RWPE1 (cell line): ENCODE data around the gene CFAP97.

Experiments
- CTCF ChIA-PET: fragments of 350-600 bp; sonication (Branson Sonifier 250); formaldehyde crosslinking; extraction: SDS; loops from one replicate; lab custom pipeline; 2021; lab: Yijun Ruan, JAX
- POLR2A ChIA-PET: fragments of 400-600 bp; formaldehyde crosslinking; extraction: SDS; loops from one replicate; lab custom pipeline; 2020; ENCODE audit warnings: antibody characterized with exemption; ENCODE audit not compliant: low non-redundant PET; lab: Yijun Ruan, JAX
- DNase-seq: peaks from one replicate; pipeline ENCODE4 v3.0.0; 2012; ENCODE audit warnings: low spot score
- H3K27ac ChIP-seq: fragments of 450-650 bp; 2 replicates; pipeline ENCODE4 v1.5.1; 2017
- TF ChIP-seq, protein P1 (sequence below): fragments of 450-650 bp; conservative IDR thresholded peaks from 2 replicates; pipeline ENCODE4 v1.5.1; 2017; ENCODE audit warnings: low read depth, mild to moderate bottlenecking

The CFAP97 gene

DNA sequence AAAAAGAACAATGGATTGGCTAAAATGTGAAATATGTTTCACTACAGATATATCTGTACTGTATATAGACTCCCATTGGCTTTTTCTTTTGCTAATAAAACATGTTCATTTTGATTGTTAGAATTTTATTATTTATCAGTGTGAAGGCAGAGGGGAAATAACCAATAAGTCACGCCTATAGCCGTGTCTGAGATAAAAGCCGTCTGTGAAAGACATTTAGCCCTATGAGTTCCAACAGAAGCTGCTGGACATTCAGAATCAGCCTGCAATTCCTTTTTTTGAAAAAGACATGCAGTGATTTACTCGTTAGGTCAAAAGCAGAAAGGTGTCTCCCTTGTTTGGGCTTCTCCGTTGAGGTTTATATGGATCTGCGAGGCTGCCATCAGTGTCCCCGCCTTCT is 84.9 kb downstream of the CFAP97 start:
- TF ChIP-seq, protein P1, sequence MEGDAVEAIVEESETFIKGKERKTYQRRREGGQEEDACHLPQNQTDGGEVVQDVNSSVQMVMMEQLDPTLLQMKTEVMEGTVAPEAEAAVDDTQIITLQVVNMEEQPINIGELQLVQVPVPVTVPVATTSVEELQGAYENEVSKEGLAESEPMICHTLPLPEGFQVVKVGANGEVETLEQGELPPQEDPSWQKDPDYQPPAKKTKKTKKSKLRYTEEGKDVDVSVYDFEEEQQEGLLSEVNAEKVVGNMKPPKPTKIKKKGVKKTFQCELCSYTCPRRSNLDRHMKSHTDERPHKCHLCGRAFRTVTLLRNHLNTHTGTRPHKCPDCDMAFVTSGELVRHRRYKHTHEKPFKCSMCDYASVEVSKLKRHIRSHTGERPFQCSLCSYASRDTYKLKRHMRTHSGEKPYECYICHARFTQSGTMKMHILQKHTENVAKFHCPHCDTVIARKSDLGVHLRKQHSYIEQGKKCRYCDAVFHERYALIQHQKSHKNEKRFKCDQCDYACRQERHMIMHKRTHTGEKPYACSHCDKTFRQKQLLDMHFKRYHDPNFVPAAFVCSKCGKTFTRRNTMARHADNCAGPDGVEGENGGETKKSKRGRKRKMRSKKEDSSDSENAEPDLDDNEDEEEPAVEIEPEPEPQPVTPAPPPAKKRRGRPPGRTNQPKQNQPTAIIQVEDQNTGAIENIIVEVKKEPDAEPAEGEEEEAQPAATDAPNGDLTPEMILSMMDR = no peak
- H3K27ac ChIP-seq = no peak overlapping the region
- ChIA-PET POLR2A (no interaction called here), CTCF (no interaction called here)
- DNase-seq = no peak

DNA sequence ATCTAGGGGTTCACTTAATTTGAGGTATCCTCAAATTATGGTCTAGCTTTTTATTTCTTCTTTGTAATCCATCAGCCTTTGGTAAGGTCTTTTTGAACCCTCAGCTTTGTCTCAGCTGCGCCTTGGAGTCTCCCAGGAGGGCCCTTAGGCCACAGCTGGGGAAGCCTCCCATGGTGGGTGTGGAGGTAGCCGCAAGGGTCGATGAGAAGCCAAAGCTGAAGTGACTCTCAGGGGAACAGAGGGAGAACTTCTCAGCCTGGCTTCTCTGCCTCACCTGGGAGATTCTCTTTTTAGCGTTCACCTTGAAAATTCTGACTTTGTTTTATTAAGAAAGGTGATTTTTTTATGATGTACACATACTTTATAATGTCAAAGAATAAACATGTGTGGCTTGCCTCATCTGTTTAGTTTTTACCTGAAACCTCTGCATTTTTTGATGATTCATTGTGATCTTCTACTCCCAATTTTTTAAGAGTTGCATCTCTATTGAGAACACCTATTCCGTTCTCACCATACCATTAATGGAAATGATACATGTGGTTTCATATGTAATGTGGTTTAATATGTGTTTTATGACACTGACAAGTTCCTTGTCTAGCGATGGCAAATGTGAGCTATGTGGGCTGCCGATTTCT is 86.4 kb downstream of the CFAP97 start:
- H3K27ac ChIP-seq = no peak overlapping the region
- ChIA-PET CTCF (interaction anchor here (0.6 kb wide), 1 partner anchor 854 kb away, joined by 4 read pairs; no protein-coding TSS in a partner anchor), POLR2A (no interaction called here)
- DNase-seq = no peak
- TF ChIP-seq, protein P1 = no peak

DNA sequence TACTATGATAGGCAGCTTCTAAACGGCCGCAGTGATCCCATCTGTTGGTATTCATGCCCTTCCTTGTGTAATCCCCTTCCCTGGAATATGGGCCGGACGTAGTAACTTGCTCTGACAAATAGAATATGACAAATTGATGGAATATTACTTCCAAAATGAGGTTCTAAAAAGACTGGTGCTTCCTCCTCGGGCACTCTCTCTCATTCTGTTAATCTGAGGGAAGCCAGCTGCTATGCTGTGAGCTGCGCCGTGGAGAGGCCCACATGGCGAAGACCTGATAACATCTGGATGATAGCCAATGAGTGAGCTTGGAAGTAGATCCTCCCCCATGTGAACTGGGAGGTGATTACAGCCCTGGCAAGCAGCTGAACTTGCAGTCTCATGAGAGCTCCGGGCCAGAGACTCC is 88.0 kb downstream of the CFAP97 start:
- CTCF ChIA-PET = interaction anchor here (1.5 kb wide), 1 partner anchor 19 kb away, joined by 5 read pairs; no protein-coding TSS in a partner anchor
- POLR2A ChIA-PET = no interaction called here
- no peak for DNase-seq
- TF ChIP-seq, protein P1 = no peak
- H3K27ac ChIP-seq = no peak overlapping the region

DNA sequence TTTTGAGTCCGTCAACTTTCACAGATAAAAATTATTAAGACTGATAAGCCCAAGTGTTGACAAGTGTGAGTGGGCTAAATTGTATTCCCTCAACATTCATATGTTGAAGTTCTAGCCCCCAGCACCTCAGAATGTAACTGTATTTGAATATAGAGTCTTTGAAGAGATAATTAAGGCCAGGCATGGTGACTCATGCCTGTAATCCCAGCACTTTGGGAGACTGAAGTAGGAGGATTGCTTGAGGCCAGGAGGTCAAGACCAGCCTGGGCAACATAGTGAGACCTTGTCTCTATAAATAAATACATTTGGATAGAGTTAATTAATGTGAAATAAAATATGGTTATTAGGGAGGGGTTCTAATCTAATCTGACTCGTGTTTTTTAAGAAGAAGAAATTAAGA is 90.5 kb downstream of the CFAP97 start:
- H3K27ac ChIP-seq = no peak overlapping the region
- CTCF ChIA-PET = no interaction called here
- POLR2A ChIA-PET = no interaction called here
- DNase-seq = no peak
- TF ChIP-seq, protein P1 = no peak

DNA sequence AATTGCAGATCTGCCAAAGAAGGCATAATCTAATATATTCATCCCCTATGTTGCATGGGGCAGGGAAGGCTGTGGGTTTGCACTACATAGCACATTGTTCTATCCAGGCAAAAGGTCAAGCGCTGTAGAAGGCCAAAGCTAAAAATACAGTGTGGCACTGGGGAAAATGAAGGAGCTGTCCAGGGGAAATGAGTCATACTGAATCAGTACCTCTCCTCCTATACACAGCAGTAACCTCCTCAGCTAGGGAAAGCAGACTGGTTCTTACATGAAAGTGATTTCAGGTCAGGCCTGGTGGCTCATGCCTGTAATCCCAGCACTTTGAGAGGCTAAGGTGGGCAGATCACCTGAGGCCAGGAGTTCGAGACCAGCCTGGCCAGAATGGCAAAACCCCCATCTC is 91.7 kb downstream of the CFAP97 start:
- ChIA-PET CTCF (no interaction called here), POLR2A (no interaction called here)
- H3K27ac ChIP-seq = peak overlapping the region; percentile 60
- TF ChIP-seq, protein P1 = no peak
- DNase-seq = peak; percentile 94

DNA sequence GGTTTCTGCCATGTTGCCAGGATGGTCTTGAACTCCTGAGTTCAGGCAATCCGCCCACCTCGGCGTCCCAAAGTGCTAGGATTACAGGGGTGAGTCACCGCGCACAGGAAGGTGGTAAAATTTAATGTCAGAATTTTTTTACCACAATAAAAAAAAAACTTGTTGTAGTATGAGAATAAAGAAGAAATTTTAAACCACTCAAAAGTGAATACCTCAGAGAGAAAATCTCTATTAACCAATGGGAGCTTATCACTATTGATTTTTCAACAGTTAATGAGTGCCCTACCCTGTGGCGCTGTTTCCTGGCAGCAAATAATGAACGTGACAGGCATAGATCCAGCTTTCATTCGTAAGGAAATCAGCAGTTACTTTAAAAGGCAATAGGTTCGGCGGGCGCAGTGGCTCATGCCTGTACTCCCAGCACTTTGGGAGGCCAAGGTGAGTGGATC is 93.4 kb downstream of the CFAP97 start:
- POLR2A ChIA-PET = no interaction called here
- TF ChIP-seq, protein P1 = no peak
- H3K27ac ChIP-seq = no peak overlapping the region
- no peak for DNase-seq
- CTCF ChIA-PET = interaction anchor here (0.7 kb wide), 1 partner anchor 327 kb away, joined by 3 read pairs; no protein-coding TSS in a partner anchor
